ENCODE results near the gene MSTO1. TPM values are rescaled to one million over a fixed set of nuclear protein-coding genes. Genes with fewer than 3 reads are reported as not detected.
"Not testable (repeated sequence)": the region's sequence is repeated elsewhere in the genome, so short reads cannot be mapped to it uniquely, and the experiment has no call there.

The MSTO1 gene
- total RNA-seq (2014; rRNA removed; shearing (Covaris generic)), result 57.6 and 68.0 TPM in 2 replicates

DNA sequence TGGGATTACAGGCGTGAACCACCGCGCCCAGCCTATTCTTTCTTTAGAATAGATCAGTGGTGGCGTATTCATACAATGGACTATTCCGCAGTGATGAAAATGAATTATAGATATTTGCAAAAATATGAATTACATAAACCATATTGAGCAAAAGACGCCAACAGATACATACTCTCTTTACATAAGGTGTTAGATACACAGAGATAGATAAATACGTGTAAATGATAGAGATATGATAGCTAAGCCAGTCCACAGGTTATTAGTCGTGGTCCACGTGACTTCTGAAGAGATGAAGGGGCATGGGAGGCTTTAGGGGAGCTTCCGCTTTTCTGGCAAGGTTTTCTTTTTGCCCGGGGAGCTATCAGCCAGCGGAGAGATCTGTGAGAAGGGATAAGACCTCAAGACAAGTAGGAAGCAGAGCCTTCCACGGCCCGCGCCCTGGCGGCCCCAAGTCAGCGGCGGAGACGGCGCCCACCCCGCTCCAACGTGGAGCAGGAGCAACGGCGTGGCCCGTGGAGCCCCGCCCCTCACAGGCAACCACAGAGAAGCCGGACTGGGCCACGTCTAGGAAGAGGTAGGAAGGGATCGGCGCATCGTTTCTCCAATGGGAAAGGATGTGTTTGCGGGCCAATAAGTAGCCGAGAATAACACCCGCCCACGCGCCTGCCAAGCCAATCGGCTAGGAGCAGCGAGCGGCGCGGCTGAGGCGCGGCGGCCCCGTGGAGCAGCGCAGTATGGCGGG, at the start of gene MSTO1:
TSS of gene MSTO1 (plus strand) at position 704 of the 742 bp plus-strand sequence. CDS start at position 735, 31 bp downstream.
- peak; percentile 95 for DNase-seq
- Histone ChIP-seq H3K36me3 (replicated peaks; ENCODE audit: control insufficient read depth, insufficient read depth, low read length) (peaks cover 6% of the 10 kb centered on the region), H3K27me3 (ENCODE audit: control insufficient read depth, insufficient read depth, low read length) (no peaks in the 10 kb centered on the region), H3K4me3 (ENCODE audit: insufficient read depth, low read depth, low read length) (peak within 1 kb of the TSS; percentile 79)

DNA sequence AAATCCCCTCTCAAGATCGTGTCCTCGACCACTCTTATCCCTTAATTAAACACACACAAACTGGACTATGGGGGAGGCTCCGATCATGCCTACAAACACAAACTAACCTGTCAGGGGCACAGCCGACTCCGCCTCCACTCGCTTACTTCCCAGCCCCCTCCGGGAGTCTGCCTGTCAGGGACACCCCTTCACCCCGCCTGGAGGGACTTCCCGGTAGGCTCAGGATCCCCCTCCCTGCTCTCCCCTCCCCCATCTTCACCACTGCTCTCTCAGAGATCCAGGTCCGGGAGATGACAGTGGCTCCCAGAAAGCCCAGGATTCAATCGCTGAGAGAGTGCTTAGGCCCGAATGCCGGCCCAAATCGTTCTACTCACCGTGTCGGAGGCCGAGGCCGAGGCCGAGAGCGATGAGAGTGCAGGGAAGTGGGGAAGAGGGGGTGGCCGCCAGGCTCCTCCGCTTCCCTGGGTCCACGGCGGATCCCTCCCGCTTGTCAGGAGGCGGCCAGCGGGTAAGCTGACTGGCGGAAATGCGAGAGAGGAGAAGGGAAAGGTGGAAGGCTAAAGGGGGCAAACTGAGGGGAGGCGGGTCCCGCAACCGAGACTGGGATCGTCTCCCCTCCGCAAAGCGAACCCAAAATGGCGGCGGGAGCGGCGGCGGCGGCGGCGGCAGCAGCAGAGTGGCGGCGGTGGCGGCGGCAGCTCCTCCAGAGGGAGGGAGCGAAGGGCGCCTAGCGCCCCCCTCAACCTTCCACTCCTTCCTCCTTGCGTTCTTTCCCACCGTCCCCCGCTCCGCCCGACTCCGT, 48.0 kb upstream of the MSTO1 start:
- not testable (repeated sequence) for H3K27me3 ChIP-seq (ENCODE audit: control insufficient read depth, insufficient read depth, low read length); H3K36me3 ChIP-seq (replicated peaks; ENCODE audit: control insufficient read depth, insufficient read depth, low read length)
- peak overlapping the region; percentile 95 for H3K4me3 ChIP-seq (ENCODE audit: insufficient read depth, low read depth, low read length)
- peak; percentile 80 for DNase-seq

DNA sequence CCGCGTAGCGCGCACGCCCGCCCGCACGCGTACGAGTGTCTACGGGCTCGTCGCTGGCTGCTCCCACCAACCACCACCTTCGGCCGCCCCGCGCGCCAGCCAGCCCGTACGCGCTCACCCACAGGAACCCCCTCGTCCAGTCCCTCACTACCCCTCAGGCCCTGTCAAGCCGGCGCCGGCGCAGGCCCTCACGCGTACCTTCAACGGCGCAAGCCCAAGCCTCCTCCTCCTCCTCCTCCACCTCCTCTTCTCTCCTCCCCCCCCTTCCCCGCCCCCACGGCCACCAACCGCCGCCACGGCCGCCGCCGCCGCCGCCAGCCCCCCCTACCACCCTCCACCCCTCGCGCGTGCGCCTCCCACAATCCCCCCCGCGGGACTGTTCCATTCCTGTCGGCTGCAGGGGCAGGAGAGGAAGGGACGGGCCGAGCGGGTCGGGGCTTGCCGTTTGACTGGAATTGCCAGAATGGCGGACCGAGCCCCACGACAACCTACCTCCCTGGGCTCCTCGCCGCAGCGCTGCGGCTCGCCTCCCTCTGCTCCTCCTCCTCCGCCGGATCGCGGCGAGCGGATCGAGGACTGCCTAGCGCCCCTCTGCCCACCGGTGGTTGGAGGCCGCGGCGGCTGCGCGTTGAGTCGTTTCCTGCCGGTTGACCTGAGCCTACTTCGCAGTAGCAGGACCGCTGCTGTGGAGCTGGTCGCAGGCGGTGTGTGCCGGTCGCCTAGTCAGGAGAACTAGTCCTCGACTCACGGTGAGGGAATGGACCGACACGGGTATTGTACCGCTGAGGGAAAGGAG, 47.2 kb upstream of the MSTO1 start, which contains the start of gene ASH1L:
TSS of gene ASH1L (minus strand) at position 223 of the 796 bp plus-strand sequence. CDS start 41,284 bp downstream, outside the sequence.
- no peaks in the 10 kb centered on the region for H3K27me3 ChIP-seq (ENCODE audit: control insufficient read depth, insufficient read depth, low read length)
- H3K36me3 ChIP-seq (replicated peaks; ENCODE audit: control insufficient read depth, insufficient read depth, low read length), result peaks cover 1% of the 10 kb centered on the region; the same call in 1 of the 2 replicates
- peak within 1 kb of the TSS; percentile 95 for H3K4me3 ChIP-seq (ENCODE audit: insufficient read depth, low read depth, low read length)
- DNase-seq, result peak; percentile 98

DNA sequence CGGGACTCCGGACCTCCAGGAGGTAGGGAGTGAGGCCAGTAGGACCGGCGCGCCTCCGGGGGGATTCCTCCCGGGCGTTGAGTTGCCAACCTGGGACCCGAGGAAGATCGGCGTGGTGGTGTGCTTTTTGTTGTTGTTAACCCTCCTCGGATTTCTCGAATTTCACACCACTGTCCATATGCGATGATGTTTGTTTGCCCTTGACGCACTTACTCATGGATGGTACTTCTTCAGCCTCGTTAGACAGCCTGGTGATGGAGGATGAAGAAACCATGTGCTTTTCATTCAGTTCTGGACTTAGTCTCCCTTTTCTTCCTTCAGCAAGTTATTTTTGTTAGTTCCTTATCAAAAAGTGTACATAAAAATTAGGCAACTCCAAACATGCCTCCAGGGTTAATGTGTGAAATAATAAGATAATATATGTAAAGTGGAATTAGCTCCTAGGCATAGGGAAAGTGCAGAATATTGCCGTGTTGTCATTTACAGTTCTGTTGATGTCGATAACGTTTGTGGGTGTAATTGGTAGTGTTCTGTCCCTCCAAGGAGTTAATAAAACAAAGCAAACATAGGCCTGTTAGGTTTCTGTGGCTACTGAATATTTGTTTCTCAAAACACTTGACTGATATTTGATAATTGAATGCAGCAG, 46.5 kb upstream of the MSTO1 start:
- peak overlapping the region; percentile 95 for H3K4me3 ChIP-seq (ENCODE audit: insufficient read depth, low read depth, low read length)
- H3K27me3 ChIP-seq (ENCODE audit: control insufficient read depth, insufficient read depth, low read length); DNase-seq; H3K36me3 ChIP-seq (replicated peaks; ENCODE audit: control insufficient read depth, insufficient read depth, low read length): not testable (repeated sequence)

DNA sequence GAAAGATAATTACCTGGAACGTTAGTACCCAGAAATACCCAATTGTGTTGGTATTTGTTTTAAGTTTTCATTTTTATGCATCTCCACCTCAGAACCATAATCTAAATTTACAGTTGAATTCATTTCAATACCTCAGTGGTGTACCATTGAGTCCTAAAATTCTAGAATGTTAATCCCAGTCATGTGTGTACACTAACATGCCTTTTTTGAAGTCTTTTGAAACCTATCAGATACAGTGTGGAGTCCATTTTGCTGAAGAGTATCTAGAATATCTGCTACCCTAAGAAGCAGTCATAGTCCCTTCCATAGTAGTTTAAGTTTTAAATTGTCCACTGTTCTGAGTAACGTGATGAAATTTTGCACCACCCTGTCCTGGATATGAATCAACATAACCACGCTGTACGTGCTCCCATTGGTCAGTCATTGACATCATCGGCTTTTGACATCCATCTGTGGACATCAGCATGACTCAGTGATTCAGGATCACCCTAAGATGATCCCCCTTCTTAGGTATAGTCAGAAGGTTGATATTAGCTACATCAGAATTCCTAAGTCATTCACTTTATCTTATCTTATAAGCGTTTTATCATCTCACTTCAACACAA, 39.9 kb upstream of the MSTO1 start:
- DNase-seq, result no peak
- Histone ChIP-seq H3K4me3 (ENCODE audit: insufficient read depth, low read depth, low read length) (no peak overlapping the region), H3K27me3 (ENCODE audit: control insufficient read depth, insufficient read depth, low read length) (no peaks in the 10 kb centered on the region), H3K36me3 (replicated peaks; ENCODE audit: control insufficient read depth, insufficient read depth, low read length) (peaks cover 1% of the 10 kb centered on the region; the same call in 1 of the 2 replicates)

DNA sequence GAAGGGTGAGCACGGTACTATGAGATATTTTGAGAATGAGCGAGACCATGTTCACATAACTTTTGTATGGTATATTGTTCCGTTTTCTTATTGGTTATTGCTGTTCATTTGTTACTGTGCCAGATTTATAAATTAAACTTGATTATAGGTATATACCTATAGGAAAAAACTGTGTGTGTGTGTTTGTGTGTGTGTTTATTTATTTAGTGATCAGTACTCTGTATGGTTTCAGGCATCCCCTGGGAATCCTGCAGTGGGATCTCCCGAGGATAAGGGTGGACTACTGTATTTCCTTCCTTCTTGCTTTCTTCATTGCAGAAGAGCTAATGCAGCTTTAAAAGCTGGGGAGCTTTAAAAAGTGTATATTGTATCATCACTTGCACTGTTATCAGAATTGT, 39.4 kb upstream of the MSTO1 start:
- Histone ChIP-seq H3K4me3 (ENCODE audit: insufficient read depth, low read depth, low read length) (no peak overlapping the region), H3K27me3 (ENCODE audit: control insufficient read depth, insufficient read depth, low read length) (no peaks in the 10 kb centered on the region), H3K36me3 (replicated peaks; ENCODE audit: control insufficient read depth, insufficient read depth, low read length) (peaks cover 1% of the 10 kb centered on the region; the same call in 1 of the 2 replicates)
- DNase-seq, result no peak

DNA sequence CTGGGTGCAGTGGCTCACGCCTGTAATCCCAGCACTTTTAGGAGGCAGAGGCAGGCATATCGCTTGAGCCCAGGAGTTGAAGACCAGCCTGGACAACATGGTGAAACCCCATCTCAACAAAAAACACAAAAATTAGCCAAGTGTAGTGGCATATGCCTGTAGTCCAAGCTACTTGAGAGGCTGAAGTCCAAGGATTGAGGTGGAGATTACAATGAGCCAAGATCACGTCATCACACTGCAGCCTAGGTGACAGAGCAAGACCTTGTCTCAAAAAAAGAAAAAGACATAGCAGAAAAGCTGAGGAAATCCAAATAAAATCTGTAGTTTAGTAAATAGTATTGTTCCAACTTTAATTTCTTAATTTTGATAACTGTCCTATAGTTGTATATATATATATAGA, 35.9 kb upstream of the MSTO1 start:
- DNase-seq, result no peak
- no peak overlapping the region for H3K4me3 ChIP-seq (ENCODE audit: insufficient read depth, low read depth, low read length)
- H3K27me3 ChIP-seq (ENCODE audit: control insufficient read depth, insufficient read depth, low read length), result no peaks in the 10 kb centered on the region
- no peaks in the 10 kb centered on the region; the same call in 1 of the 2 replicates for H3K36me3 ChIP-seq (replicated peaks; ENCODE audit: control insufficient read depth, insufficient read depth, low read length)

DNA sequence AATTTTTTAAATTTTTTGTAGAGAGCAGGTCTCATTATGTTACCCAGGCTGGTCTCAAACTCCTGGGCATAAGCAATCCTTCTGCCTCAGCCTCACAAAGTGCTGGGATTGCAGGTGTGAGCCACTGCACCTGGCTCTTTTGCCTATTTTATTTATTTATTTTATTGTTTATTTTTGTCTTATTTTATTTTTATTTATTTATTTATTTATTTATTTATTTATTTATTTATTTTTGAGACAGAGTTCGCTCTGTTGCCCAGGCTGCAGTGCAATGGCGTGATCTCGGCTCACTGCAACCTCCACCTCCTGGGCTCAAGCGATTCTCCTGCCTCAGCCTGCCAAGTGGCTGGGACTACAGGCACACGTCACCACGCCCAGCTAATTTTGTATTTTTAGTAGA, 34.4 kb upstream of the MSTO1 start:
- not testable (repeated sequence) for H3K27me3 ChIP-seq (ENCODE audit: control insufficient read depth, insufficient read depth, low read length); H3K4me3 ChIP-seq (ENCODE audit: insufficient read depth, low read depth, low read length); DNase-seq; H3K36me3 ChIP-seq (replicated peaks; ENCODE audit: control insufficient read depth, insufficient read depth, low read length)

DNA sequence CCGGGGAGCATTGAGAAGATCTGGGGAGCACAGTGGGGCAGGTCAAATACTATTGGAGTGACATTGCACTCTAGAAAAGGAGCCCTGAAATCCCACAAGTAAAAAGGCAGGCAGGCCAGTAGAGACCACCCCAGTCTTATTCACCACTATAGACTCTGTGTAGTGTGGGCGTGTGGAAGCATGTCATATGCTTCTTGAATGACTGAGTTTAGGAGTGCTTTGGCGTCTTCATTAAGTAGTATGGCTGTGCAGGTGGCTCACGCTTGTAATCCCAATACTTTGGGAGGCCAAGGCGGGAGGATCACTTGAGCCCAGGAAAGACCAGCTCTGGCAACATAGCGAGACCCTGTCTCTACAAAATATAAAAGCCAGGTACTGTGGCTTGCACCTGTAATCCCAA, 26.2 kb upstream of the MSTO1 start:
- H3K4me3 ChIP-seq (ENCODE audit: insufficient read depth, low read depth, low read length); DNase-seq; H3K27me3 ChIP-seq (ENCODE audit: control insufficient read depth, insufficient read depth, low read length); H3K36me3 ChIP-seq (replicated peaks; ENCODE audit: control insufficient read depth, insufficient read depth, low read length): not testable (repeated sequence)

DNA sequence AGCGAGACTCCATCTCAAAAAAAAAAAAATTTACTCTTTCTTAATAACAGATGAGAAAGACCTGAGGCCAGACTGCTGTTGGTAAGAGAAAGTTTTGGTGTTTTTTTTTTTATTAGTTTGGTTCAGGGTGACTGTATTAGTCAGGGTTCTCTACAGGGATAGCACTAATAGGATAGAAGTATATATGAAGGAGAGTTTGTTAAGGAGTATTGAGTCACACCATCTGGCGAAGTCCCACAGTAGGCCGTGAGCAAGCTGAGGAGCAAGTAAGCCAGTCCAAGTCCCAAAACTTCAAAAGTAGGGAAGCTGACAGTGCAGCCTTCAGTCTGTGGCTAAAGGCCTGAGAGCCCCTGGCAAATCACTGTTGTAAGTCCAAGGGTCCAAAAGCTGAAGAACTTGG, 20.7 kb upstream of the MSTO1 start:
- DNase-seq; H3K36me3 ChIP-seq (replicated peaks; ENCODE audit: control insufficient read depth, insufficient read depth, low read length); H3K27me3 ChIP-seq (ENCODE audit: control insufficient read depth, insufficient read depth, low read length); H3K4me3 ChIP-seq (ENCODE audit: insufficient read depth, low read depth, low read length): not testable (repeated sequence)

DNA sequence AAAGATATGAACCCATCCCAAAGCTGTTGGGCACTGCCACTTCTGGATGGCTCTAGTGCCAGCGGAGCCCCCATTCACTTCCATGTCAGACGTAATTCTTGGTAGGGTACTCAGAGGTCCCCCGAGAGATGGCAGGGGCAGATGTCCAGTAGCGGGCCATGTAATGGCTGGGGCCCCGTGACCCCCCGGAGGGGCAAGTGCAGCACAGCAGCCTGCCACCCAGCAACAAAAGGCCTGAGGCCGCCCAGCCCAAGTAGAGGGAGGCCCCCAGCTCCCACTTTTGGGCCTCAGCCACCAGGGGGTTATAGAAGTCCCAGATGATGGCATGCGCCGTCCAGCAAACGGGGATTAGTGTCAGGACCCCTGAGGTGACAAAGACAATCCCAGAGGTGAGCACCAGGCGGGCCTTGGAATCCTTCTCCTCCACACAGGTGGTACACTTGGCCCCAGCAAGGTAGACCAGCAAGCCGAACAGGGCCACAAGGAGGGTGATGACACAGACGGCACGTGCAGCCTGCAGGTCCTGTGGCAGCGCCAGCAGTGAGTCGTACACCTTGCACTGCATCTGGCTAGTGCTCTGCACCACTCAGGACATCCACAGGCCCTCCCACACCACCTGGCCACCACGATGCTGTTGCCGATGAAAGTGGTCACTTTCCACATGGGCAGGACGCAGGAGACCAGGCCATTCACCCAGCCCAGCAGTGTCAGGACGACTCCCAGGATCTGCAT, 19.3 kb upstream of the MSTO1 start:
- DNase-seq, result peak; percentile 52
- H3K27me3 ChIP-seq (ENCODE audit: control insufficient read depth, insufficient read depth, low read length); H3K36me3 ChIP-seq (replicated peaks; ENCODE audit: control insufficient read depth, insufficient read depth, low read length); H3K4me3 ChIP-seq (ENCODE audit: insufficient read depth, low read depth, low read length): not testable (repeated sequence)

DNA sequence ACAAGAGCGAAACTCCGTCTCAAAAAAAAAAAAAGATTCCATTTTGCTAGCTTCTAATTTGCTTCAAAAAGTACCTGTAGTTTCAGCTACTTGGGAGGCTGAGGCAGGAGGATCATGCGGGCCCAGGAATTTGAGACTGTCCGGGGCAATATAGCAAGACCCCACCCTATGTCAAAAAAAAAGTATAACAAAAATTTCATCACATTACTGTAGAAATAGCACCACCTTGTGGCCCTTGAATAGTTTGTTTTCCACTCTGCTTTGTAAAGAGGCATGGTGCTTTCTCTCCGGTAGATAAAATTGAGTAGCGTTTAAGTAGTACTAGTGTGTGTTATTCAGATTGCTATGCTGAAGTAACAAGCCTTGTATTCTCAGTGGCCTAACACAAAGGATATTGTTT, 18.2 kb upstream of the MSTO1 start:
- DNase-seq, result peak; percentile 62
- Histone ChIP-seq H3K4me3 (ENCODE audit: insufficient read depth, low read depth, low read length) (no peak overlapping the region), H3K27me3 (ENCODE audit: control insufficient read depth, insufficient read depth, low read length) (no peaks in the 10 kb centered on the region), H3K36me3 (replicated peaks; ENCODE audit: control insufficient read depth, insufficient read depth, low read length) (no peaks in the 10 kb centered on the region)

DNA sequence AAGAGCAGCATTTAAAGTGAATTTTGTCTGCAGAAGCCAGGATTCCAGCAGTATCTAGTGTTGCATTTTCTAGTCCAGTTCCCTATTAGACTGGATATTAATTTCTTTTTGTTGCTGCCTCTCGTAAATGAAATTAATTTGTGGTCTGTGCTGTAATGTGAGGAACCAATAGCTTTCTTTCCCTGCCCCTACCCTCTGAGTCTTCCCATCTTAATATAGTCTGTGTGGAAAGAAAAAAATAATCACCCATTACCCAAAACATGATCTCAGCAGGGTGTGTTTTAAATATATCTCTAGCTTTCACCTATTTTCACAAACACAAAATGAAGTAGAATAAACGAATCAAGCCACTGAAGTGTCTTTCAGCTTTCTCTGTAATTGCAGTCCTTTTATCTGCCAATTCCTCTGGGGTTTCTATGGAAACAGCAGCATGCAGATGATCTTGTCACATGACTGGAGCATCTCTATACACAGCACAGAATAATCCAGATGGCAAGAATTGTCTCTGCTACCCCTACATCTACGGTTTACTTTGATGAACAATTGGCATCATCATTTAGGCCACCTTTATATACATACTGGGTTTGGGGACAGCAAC, 14.0 kb upstream of the MSTO1 start:
- H3K36me3 ChIP-seq (replicated peaks; ENCODE audit: control insufficient read depth, insufficient read depth, low read length); H3K4me3 ChIP-seq (ENCODE audit: insufficient read depth, low read depth, low read length); H3K27me3 ChIP-seq (ENCODE audit: control insufficient read depth, insufficient read depth, low read length); DNase-seq: not testable (repeated sequence)
